Measurements from ENCODE around the gene SH3PXD2A.

Gene SH3PXD2A

DNA sequence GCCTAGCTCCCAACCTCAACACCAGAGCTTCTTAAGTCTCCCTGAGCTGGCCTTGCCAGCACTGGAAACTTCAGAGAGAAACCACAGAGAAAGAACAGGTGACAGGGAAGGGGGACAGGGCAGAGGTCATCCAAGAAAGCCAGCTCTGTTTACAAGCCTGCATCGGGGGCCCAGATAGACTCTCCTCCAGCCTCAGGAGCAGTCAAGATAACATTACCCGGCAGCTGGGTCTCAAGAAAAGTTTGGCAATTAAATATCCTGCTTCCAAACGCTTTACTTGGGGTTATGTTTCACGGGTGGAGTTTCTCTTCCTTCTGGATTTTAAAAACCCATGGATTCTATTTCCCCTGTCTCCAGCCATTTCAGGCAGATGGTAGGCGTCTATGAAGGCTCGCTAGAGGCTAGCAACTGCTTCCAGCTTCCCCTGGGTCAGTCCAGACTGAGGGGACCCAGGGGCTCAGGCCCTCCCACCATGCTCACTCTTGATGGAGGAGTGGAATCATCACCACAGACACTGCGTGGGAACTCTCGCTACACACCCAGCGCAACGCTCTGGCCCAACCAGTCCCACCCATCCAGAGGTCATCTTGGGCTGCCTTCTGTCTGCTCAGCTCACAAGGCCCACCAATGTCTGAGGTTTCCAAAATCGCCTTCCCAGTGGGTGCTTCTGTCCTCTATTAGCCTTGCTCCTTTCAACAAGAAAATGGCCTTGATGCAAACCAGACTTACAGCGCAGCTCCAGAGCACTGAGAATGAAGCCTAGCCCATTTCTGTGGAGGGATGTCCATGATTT lies 48.8 kb downstream of the SH3PXD2A start:
- DNase-seq (no peak), ATAC-seq (no peak)
- Mint-ChIP-seq H3K36me3 (ENCODE audit: low read depth) (no peaks in the 10 kb centered on the region), H3K27me3 (no peaks in the 10 kb centered on the region), H3K9me3 (no peaks in the 10 kb centered on the region), H3K27ac (no peak overlapping the region), H3K4me1 (peaks cover 6% of the 10 kb centered on the region), H3K4me3 (no peak overlapping the region)

DNA sequence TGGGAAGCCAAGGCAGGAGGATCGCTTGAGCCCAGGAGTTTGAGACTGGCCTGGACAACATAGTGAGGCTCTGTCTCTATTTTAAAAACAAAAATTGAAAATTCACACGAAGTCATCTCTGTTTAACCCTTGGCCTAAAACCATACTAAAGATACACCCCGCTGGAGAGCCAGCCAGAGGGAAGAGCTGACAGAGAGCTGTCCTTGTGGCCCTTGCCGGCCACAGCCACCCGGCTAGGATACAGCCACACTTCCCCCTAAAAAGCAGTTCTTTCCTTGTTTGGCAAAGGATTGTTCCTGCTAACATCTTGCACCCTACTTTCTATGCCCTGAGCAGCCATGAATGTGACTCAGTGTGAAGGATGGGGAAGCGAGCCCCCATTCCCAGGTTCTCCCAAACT lies 49.6 kb downstream of the SH3PXD2A start:
- Mint-ChIP-seq H3K27me3 (no peaks in the 10 kb centered on the region), H3K4me1 (peaks cover 10% of the 10 kb centered on the region), H3K9me3 (no peaks in the 10 kb centered on the region), H3K27ac (no peak overlapping the region), H3K36me3 (ENCODE audit: low read depth) (no peaks in the 10 kb centered on the region), H3K4me3 (no peak overlapping the region)
- no peak for ATAC-seq
- DNase-seq: no peak

DNA sequence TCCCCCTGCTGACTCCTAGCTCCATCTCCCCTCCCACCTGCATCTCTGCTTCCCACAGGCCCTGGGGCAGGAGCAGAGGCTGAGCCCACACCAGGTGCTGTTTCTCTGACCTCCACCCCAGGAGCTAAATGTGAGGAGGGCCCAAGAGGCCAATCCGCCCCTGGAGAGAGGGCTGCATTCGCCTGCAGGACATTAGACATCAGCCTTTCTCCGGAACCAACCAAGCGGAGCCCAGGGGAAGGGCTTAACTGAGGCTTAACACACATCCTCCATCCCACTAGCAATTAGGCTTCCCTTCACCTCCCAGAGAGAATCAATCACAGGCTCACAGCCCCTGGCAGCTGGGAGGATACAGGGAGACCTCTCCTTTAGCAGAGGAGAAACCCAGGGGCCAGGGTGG lies 50.5 kb downstream of the SH3PXD2A start:
- no peaks in the 10 kb centered on the region for H3K36me3 Mint-ChIP-seq (ENCODE audit: low read depth)
- no peaks in the 10 kb centered on the region for H3K9me3 Mint-ChIP-seq
- DNase-seq: no peak
- no peaks in the 10 kb centered on the region for H3K27me3 Mint-ChIP-seq
- H3K4me1 Mint-ChIP-seq: peaks cover 17% of the 10 kb centered on the region
- H3K4me3 Mint-ChIP-seq: no peak overlapping the region
- H3K27ac Mint-ChIP-seq: no peak overlapping the region
- no peak for ATAC-seq

DNA sequence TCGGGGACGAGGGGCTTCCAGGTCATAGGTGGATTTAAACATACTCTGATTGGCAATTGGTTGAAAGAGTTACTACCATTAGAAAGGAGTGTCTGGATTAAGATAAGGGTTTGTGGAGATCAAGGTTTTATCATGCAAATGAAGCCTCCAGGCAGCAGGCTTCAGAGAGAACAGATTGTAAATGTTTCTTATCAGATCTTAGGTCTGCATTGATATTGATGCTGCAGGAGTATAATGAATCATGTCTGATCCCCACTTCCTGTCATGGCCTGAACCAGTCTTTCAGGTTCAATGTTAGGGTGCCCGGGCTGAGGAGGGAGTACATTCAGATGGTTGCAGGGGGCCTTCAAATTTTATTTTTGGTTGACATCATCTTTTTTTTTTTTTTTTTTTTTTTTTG lies 51.4 kb downstream of the SH3PXD2A start:
- ATAC-seq (peak; percentile 45), DNase-seq (no peak)
- Mint-ChIP-seq H3K9me3 (no peaks in the 10 kb centered on the region), H3K4me3 (no peak overlapping the region), H3K4me1 (peaks cover 19% of the 10 kb centered on the region), H3K27me3 (no peaks in the 10 kb centered on the region), H3K36me3 (ENCODE audit: low read depth) (no peaks in the 10 kb centered on the region), H3K27ac (no peak overlapping the region)

DNA sequence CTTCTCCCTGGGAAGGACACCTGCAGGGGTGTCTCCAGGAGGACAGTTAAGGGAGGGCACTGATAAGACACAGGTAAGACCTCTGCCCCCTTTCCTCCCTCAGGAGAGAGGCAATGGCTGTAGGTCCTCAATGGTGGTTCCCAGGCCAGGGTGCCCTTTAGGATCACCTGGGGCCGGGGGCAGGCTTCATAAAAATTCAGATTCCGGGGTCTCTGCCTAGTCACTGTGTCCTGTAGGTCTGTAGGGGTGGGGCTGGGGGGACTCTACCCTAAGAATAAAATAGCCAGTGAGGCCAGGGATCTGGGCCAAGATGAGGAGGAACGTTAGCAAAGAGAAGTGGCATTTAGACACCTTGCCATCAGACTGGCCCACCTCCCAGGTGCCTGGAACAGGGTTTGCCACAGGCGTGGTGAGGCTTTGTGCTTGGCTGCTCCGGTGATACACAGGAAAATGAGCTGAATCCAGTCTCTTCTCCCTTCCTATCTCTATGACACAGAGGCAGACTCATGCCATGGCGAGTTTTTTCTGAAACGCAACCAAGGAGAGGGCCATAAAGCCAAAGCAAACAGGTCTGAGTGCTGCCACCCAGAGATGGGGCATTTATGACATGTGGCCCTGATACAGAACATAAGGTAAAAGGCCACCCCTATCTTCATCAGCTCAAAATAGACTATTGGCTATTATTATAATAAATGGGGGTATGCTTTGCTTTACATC lies 52.6 kb downstream of the SH3PXD2A start:
- Mint-ChIP-seq H3K4me3 (no peak overlapping the region), H3K27ac (no peak overlapping the region), H3K27me3 (no peaks in the 10 kb centered on the region), H3K4me1 (peaks cover 19% of the 10 kb centered on the region), H3K36me3 (ENCODE audit: low read depth) (no peaks in the 10 kb centered on the region), H3K9me3 (no peaks in the 10 kb centered on the region)
- no peak for ATAC-seq
- DNase-seq: no peak

DNA sequence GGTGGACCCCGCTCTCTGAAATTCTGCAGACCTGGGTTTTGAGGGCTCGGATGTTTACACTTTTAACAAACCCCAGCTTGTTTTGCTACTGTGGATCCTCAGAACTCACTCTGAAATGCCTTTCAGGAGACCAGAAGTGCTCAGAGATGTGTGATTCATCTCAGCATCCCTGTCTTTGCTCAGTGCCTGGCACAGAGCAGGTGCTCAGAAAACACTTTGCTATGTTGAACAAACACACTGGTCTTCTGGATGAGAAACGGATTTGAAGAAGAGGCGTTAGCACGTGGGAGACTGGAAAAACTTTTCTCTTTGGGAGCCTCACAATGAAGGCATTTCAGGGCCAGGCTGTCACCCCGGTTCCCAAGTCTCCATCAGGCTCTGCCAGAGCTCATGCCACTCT lies 53.3 kb downstream of the SH3PXD2A start:
- ATAC-seq: no peak
- DNase-seq: no peak
- Mint-ChIP-seq H3K4me3 (no peak overlapping the region), H3K4me1 (peaks cover 19% of the 10 kb centered on the region), H3K9me3 (no peaks in the 10 kb centered on the region), H3K27ac (no peak overlapping the region), H3K36me3 (ENCODE audit: low read depth) (no peaks in the 10 kb centered on the region), H3K27me3 (no peaks in the 10 kb centered on the region)

DNA sequence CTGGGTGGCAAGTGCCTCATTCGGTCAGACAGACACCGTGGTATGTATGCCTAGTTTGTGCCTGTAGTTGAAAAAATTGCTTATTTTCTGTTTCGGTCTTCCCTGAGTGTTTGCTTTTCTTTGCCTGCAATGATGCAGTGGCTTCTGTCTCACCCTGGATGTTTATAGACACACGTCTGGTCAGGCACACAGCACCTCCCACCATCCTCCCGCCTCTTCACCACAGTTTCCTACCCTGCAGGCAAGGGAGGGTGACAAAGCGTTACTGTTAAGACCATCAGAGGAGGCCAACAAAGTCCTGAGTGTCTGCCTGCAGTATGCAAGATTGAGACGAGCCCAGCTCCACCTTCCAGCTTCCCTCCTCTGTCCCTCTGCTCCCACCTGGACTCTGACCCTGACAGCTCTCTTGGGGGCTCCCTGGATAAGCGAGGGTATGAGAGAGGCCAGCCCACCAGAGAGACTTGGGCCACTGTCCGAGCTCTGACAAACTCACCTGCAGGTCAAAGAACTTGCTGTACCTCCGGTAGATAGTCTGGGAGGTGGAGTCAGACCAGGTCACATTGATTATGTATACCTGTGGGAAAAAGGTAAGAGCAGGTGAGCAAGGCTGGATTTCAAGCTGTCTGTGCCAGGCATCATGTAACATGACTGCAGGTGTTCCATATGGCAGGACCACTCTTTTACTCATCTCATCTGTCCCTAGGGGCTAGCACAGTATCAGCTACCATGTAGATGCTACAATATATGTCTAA lies 54.4 kb downstream of the SH3PXD2A start:
- peak; percentile 31 for DNase-seq
- Mint-ChIP-seq H3K4me3 (no peak overlapping the region), H3K9me3 (no peaks in the 10 kb centered on the region), H3K36me3 (ENCODE audit: low read depth) (no peaks in the 10 kb centered on the region), H3K4me1 (peaks cover 19% of the 10 kb centered on the region), H3K27ac (peak overlapping the region; percentile 25), H3K27me3 (no peaks in the 10 kb centered on the region)
- ATAC-seq: peak; percentile 86

DNA sequence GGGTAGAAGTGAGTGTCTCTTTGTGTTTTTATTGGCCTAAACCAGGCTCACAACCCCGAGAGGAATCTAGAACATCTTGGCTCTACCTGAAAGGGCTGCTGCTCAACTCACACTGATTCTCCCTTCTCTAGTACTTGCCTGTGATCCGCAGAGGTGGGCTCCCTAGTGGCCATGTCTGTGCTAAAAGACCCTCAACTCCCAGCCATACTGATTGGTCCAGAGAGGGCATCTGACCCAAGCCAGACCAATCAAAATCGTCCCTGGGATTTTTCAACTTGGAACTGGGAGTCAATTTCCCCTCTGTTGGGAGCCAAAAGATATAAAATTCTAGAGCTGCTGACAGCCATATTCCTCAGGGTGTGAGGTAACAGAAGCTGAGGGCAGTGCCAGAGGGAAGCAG lies 55.3 kb downstream of the SH3PXD2A start:
- Mint-ChIP-seq H3K27me3 (no peaks in the 10 kb centered on the region), H3K9me3 (no peaks in the 10 kb centered on the region), H3K27ac (no peak overlapping the region), H3K4me1 (peaks cover 19% of the 10 kb centered on the region), H3K4me3 (no peak overlapping the region), H3K36me3 (ENCODE audit: low read depth) (no peaks in the 10 kb centered on the region)
- no peak for DNase-seq
- no peak for ATAC-seq

DNA sequence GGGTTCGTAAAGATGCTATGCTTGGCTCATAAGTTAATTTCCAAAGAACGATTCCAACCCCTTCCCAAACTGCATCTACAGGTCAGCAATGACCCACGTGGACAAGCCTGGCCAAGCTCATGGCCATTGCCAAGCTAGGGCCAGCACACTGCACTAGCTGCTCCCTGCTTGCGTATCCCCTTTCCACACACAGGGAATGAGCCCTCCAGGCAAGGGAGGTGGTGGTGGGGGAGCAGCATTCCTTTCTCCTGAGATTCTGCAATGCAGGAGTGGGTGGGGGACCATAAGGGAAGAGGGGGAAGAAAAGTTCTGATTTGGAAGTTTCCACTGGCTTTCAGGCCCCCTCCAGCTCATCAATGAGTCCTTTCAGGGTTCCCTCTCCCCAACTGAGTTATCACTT lies 56.0 kb downstream of the SH3PXD2A start:
- peaks cover 19% of the 10 kb centered on the region for H3K4me1 Mint-ChIP-seq
- no peaks in the 10 kb centered on the region for H3K9me3 Mint-ChIP-seq
- H3K4me3 Mint-ChIP-seq: no peak overlapping the region
- ATAC-seq (no peak), DNase-seq (no peak)
- no peaks in the 10 kb centered on the region for H3K27me3 Mint-ChIP-seq
- no peaks in the 10 kb centered on the region for H3K36me3 Mint-ChIP-seq (ENCODE audit: low read depth)
- H3K27ac Mint-ChIP-seq: no peak overlapping the region

DNA sequence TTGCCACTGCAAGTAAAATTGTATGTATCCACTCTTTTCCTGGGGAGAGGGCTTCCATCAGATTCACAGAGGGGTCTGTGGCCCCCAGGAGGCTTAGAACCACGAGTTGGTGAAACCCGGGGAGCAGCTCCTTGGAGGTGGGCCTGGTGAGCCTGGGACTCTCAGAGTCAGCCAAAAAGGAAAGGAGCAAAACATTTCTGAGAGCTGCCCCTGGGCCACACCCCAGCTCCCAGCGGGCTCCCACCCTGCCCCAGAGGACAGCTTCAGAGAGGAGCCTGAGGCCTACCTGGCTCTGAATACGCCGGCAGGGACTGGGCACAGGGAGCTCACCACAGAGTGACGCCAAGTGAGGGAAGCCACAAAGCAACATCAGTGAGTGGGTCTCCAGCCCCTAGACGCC lies 56.9 kb downstream of the SH3PXD2A start:
- Mint-ChIP-seq H3K4me1 (peaks cover 14% of the 10 kb centered on the region), H3K27ac (no peak overlapping the region), H3K9me3 (no peaks in the 10 kb centered on the region), H3K27me3 (no peaks in the 10 kb centered on the region), H3K4me3 (no peak overlapping the region), H3K36me3 (ENCODE audit: low read depth) (no peaks in the 10 kb centered on the region)
- ATAC-seq (no peak), DNase-seq (no peak)

DNA sequence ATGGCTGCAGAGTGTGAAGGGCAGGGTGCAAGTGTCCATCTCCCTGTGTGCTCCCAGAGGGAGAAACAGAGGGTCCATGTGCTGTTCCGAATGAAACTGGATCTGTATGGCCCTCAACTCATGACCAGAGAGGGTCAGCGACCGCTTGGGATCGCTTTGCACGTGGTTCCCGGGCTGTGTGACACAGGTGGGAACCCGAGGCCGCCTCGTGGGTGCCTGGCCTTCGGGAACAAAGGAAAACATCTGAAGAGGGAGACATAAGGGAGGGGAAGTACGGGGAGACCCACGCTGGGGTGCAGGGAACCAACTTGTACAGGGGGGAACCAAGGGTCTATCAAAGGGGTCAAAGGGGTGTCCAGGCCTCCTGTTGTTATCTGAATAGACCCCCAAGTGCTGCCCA lies 57.5 kb downstream of the SH3PXD2A start:
- DNase-seq (no peak), ATAC-seq (no peak)
- Mint-ChIP-seq H3K9me3 (no peaks in the 10 kb centered on the region), H3K27ac (no peak overlapping the region), H3K4me1 (peaks cover 14% of the 10 kb centered on the region), H3K36me3 (ENCODE audit: low read depth) (no peaks in the 10 kb centered on the region), H3K4me3 (no peak overlapping the region), H3K27me3 (no peaks in the 10 kb centered on the region)

DNA sequence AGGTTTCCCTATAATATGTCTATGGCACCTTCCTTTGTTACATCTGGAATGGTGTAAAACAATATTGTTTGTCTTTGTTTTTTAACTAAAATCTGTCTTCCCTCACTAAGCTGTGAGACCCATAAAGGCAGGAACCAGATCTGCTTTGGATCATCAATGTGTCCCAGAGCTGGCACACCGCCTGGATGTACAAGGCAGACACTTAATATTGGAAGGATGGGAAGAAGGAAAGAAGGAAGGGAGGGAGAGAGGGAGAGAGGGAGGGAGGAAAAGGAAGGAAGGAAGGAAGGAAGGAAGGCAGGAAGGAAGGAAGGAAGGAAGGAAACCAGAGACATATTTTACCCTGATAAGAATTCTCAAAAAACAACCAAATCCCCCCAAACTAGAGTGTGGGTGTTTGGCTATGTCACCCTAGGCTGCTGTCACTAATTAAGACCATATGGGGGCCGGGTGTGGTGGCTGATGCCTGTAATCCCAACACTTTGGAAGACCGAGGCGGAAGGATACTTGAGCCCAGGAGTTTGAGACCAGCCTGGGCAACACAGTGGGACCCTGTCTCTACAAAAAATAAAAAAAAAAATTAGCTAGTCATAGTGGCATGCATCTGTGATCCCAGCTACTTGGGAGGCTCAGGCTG lies 59.6 kb downstream of the SH3PXD2A start:
- Mint-ChIP-seq H3K4me1 (peaks cover 9% of the 10 kb centered on the region), H3K27me3 (no peaks in the 10 kb centered on the region), H3K36me3 (ENCODE audit: low read depth) (no peaks in the 10 kb centered on the region), H3K27ac (no peak overlapping the region), H3K9me3 (no peaks in the 10 kb centered on the region), H3K4me3 (no peak overlapping the region)
- DNase-seq (no peak), ATAC-seq (no peak)

DNA sequence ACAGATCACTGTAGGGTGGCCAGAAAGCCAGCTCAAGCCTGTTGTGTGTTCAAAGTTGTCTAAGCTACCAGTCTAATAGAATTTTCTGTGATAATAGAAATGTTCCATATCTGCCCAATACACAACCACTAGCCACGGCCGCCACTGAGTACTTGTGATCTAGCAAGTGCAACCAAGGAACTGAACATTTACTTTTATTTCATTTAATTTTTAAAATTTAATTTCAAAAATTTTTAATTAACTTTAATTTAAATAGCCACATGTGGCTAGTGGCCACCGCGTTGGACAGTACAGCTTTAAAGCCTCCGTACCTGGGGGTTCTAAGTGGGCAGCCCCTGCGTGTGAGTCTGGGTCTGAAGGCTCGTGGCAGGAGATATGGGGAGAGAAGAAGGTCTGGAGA lies 60.4 kb downstream of the SH3PXD2A start:
- ATAC-seq: no peak
- no peak overlapping the region for H3K4me3 Mint-ChIP-seq
- H3K36me3 Mint-ChIP-seq (ENCODE audit: low read depth): no peaks in the 10 kb centered on the region
- H3K27ac Mint-ChIP-seq: no peak overlapping the region
- no peaks in the 10 kb centered on the region for H3K9me3 Mint-ChIP-seq
- no peaks in the 10 kb centered on the region for H3K27me3 Mint-ChIP-seq
- DNase-seq: no peak
- H3K4me1 Mint-ChIP-seq: peaks cover 2% of the 10 kb centered on the region

DNA sequence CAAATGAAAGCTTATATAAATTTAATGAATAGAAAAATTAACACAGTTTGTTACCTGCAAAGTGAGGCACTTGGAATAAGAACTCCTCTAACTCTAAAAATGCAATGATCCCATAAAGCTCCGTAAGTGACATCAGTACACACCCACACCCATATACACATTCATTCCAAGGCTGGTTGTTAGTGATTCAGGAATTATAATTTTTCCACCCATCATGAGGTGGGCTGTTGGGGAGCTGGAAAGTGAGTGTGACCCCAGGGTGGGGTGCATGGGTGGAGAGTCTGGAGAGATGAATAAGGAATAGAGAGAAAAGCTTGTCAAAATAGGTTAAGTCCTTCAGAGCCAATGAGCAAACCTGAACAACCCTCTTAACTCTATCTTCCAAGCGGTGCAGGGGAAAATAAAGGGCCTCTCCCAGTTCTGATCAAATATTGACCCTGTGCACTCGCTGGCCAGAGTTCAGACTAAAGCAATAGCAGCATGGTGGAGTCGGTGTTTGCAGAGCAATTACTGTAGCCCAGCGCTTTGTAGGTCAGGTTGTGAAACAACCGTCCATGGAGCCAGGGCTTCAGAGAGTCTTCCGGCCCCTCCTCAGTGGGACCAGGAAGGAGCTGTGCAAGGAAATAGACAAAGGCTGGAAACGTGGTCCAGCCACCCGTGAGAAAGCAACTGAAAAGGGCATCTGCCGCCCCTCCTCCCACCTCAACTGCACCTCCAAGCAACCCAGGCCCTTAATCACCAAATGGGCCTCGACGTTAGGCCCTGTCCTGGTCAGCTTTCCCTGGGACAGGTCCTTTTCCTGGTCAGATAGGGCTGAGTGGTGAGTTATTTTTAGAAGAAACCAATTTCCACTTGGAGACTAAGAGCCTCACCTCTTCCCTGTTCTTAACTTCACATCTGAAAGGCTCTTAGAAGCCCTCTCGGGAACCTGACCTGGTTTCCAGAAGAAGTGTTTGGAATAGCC lies 61.2 kb downstream of the SH3PXD2A start:
- no peak for ATAC-seq
- H3K4me1 Mint-ChIP-seq: peaks cover 5% of the 10 kb centered on the region
- no peaks in the 10 kb centered on the region for H3K27me3 Mint-ChIP-seq
- DNase-seq: no peak
- H3K9me3 Mint-ChIP-seq: no peaks in the 10 kb centered on the region
- H3K4me3 Mint-ChIP-seq: no peak overlapping the region
- no peaks in the 10 kb centered on the region for H3K36me3 Mint-ChIP-seq (ENCODE audit: low read depth)
- no peak overlapping the region for H3K27ac Mint-ChIP-seq
